VCaP (cell line): ENCODE data around the gene ERBB3.

Experiments used
- H3K27ac ChIP-seq: fragments of 450-650 bp; 2 replicates; pipeline ENCODE4 v1.5.1; 2017
- CTCF ChIP-seq: fragments of 450-650 bp; conservative IDR thresholded peaks from 2 replicates; pipeline ENCODE4 v1.5.1; 2017; ENCODE audit warnings: mild to moderate bottlenecking, moderate library complexity

Gene ERBB3

GRCh38 chr12:56104815-56105608 lies 25.0 kb downstream of the ERBB3 start:
- TF ChIP-seq CTCF = no peak

GRCh38 chr12:56105609-56105902 lies 25.6 kb downstream of the ERBB3 start:
- peak overlapping the region; percentile 95 for H3K27ac ChIP-seq
- no peak for TF ChIP-seq CTCF

More at GRCh38 chr12:56104815-56105608, 25.0 kb downstream of the ERBB3 start:
- peak overlapping the region; percentile 95 for H3K27ac ChIP-seq

GRCh38 chr12:56107242-56107641 lies 27.3 kb downstream of the ERBB3 start:
- H3K27ac ChIP-seq = peak overlapping the region; percentile 95; the same call in 1 of the 2 replicates
- TF ChIP-seq CTCF = no peak

- TF ChIP-seq CTCF = no peak
These were observed 30.6 kb downstream of the ERBB3 start for GRCh38 chr12:56110571-56110970.

GRCh38 chr12:56114084-56114483 lies 34.1 kb downstream of the ERBB3 start:
- H3K27ac ChIP-seq = no peak overlapping the region; the same call in 1 of the 2 replicates
- TF ChIP-seq CTCF = no peak

More at GRCh38 chr12:56110571-56110970, 30.6 kb downstream of the ERBB3 start:
- no peak overlapping the region for H3K27ac ChIP-seq

- no peak for TF ChIP-seq CTCF
- H3K27ac ChIP-seq = peak overlapping the region; percentile 98
These were observed 35.4 kb downstream of the ERBB3 start for GRCh38 chr12:56115329-56115728.

- H3K27ac ChIP-seq = peak within 1 kb of the TSS; percentile 98
These were observed 36.5 kb downstream of the ERBB3 start, which contains the start of gene RPL41 for GRCh38 chr12:56116267-56117081. RPL41 (plus strand) TSS chr12:56116633.

GRCh38 chr12:56117082-56117706 lies 37.2 kb downstream of the ERBB3 start:
- peak overlapping the region; percentile 98 for H3K27ac ChIP-seq

More at GRCh38 chr12:56116267-56117081, 36.5 kb downstream of the ERBB3 start, which contains the start of gene RPL41:
- no peak for TF ChIP-seq CTCF
